Esophagus (tissue), 2 donors: ENCODE data around the gene ATP9B. TPM values are rescaled to one million over a fixed set of nuclear protein-coding genes. Genes with fewer than 3 reads are reported as not detected.
"Not testable (repeated sequence)": the region's sequence is repeated elsewhere in the genome, so short reads cannot be mapped to it uniquely, and the experiment has no call there.

Experiments
- H3K27ac ChIP-seq, 2 donors: one replicate each; pipeline ENCODE4 v1.5.1; 2013; ENCODE audit warnings: low read depth in 2 of 2, mild to moderate bottlenecking in 2 of 2, inconsistent platforms in 1 of 2, low read length in 1 of 2, moderate library complexity in 1 of 2
- H3K27me3 ChIP-seq, 2 donors: one replicate each; pipeline ENCODE4 v1.6.1; 2013; ENCODE audit warnings: low read length in 2 of 2, control low read depth in 1 of 2, mild to moderate bottlenecking in 1 of 2; ENCODE audit not compliant: insufficient read depth in 2 of 2, control insufficient read depth in 1 of 2
- H3K36me3 ChIP-seq, 2 donors: one replicate each; pipeline ENCODE4 v1.6.1; 2013; ENCODE audit warnings: low read length in 1 of 2; ENCODE audit not compliant: control insufficient read depth in 2 of 2, insufficient read depth in 2 of 2
- H3K4me1 ChIP-seq, 2 donors: one replicate each; pipeline ENCODE4 v1.6.1; 2013; ENCODE audit warnings: low read length in 1 of 2; ENCODE audit not compliant: control insufficient read depth in 2 of 2, insufficient read depth in 2 of 2
- H3K4me3 ChIP-seq, 2 donors: one replicate each; pipeline ENCODE4 v1.5.1; 2013; ENCODE audit warnings: low read length in 2 of 2, mild to moderate bottlenecking in 2 of 2, low read depth in 1 of 2, moderate library complexity in 1 of 2
- H3K9me3 ChIP-seq, 2 donors: one replicate each; pipeline ENCODE4 v1.6.1; 2013; ENCODE audit warnings: mild to moderate bottlenecking in 2 of 2, low read depth in 1 of 2, low read length in 1 of 2, moderate library complexity in 1 of 2; ENCODE audit not compliant: control insufficient read depth in 2 of 2, insufficient read depth in 1 of 2
- WGBS, 2 donors: extraction: QIAGEN DNeasy Blood & Tissue Kit; methylation state at CpG; one replicate each; pipeline ENCODE4 v1.1.7; 2013; 5-methylcytosine and 5-hydroxymethylcytosine counted together
- polyA plus RNA-seq, 2 donors: library from polyadenylated mRNA; stranded (reverse); fragments of 200-250 nt; gene quantifications; one replicate each; pipeline ENCODE4 v1.2.3, GENCODE V29; 2013
- donor health status: healthy with polysubstance abuse.
- donor health status: Bipolar disorder and iron deficiency.

ATP9B gene
- polyA plus RNA-seq, 2 donors: 9.6 to 10.5 TPM

DNA sequence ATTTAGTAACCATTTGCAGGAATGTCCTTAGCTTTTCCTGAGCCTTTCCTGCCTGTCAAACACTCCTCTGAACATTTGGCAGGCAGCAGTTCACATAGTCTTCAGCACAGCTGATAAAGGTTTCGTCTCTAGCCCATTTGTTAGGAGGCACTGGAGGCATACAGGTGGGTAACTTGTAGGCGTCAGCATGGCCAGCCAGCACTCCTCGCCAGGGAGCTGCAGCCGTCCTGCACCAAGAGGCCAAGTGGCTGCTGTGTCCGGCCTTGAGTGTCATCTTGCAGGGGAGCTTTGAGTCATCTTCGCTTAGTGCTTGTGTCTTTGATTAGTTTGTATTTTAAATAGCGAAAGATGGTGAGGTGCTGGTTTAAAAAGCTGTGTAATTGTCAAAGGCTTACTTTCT, 206.3 kb downstream of the ATP9B start:
- Histone ChIP-seq H3K36me3 (peaks cover 0 to 8% of the 10 kb centered on the region in 2 donors), H3K9me3 (no peaks in the 10 kb centered on the region), H3K4me1 (no peaks in the 10 kb centered on the region), H3K27me3 (no peaks in the 10 kb centered on the region), H3K27ac (no peak overlapping the region), H3K4me3 (no peak overlapping the region)
- WGBS, 2 donors: 93 to 94% methylated on average over 7 of the region's 7 CpGs

DNA sequence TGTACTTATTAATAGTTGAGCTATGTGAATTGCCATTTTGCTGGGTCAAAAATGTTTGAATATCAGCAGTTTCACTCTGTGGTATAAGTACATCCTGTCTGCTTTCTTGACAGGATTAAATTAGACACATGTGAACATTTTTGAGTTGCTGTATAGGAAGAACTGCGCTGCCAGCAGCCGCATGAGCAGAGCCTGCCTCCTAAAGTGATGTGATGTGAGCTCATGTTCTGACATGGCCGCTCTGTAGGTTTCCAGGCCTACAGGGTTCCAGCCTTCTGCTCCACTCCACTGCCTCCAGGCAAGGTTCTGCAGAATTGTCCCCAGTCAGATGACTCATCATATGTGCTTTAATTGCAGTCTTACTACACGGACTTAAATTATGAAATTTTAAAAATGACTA, 206.8 kb downstream of the ATP9B start:
- Histone ChIP-seq H3K27me3 (no peaks in the 10 kb centered on the region), H3K9me3 (no peaks in the 10 kb centered on the region), H3K36me3 (peaks cover 0 to 8% of the 10 kb centered on the region in 2 donors), H3K4me1 (no peaks in the 10 kb centered on the region), H3K27ac (no peak overlapping the region), H3K4me3 (no peak overlapping the region)
- WGBS, 2 donors: 68 to 73% methylated on average over 4 of the region's 4 CpGs

DNA sequence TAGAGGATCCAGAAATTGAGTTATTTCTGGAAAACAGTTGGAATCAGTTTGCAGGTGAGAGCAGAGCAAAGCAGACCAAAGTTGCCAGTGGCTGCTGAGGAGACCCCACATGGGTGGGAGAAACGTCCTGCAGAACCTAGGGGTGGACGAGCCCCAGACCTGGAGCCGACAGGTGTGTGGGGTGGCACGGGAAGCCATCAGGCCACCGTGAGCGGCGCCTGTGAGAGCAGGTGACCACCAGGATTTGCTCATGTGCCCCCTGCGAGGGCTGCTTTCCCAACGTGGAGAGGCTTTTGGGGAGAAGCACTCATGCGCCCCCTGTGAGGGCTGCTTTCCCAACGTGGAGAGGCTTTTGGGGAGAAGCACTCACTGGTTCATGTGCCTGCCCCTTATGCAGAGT, 209.7 kb downstream of the ATP9B start:
- Histone ChIP-seq H3K36me3 (peaks cover 0 to 8% of the 10 kb centered on the region in 2 donors), H3K4me3 (no peak overlapping the region), H3K4me1 (no peaks in the 10 kb centered on the region), H3K27ac (no peak overlapping the region), H3K27me3 (no peaks in the 10 kb centered on the region), H3K9me3 (no peaks in the 10 kb centered on the region)
- WGBS, 2 donors: 91% methylated on average over 11 of the region's 11 CpGs

DNA sequence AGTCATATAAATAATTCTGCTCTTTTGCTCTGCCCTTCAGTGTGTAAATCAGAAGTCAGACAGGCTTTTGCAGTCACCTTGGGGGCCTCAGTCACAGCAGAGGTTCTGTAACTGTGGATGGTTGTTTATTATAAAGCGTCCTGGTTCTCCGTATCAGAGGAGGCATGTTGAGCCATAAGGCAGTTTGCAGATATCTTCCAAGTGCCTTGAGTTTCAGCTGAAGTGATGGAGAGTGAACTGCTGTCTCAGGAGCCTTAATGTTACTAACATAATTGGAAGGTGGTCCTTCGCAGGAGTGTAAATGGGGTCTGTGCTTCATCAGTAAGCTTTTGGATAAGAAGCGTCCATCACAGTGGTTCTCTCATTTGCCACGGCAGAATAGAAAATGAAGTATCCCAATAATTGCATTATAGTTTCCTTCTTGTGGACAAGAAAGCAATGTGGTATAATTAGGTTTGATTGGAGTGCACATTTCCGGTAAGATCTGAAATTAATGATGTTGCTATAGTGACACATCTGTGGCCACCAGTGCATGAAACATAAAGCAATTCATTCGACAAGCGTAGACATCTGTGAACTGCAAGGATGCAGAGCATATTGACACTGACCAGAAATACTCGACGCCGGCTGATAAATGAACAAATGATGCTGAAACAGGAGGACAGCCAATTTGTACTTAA, 214.1 kb downstream of the ATP9B start:
- Histone ChIP-seq H3K4me1 (no peaks in the 10 kb centered on the region), H3K27me3 (no peaks in the 10 kb centered on the region), H3K36me3 (peaks cover 0 to 5% of the 10 kb centered on the region in 2 donors), H3K9me3 (no peaks in the 10 kb centered on the region), H3K27ac (no peak overlapping the region), H3K4me3 (no peak overlapping the region)
- WGBS, 2 donors: 86 to 87% methylated on average over 11 of the region's 11 CpGs

DNA sequence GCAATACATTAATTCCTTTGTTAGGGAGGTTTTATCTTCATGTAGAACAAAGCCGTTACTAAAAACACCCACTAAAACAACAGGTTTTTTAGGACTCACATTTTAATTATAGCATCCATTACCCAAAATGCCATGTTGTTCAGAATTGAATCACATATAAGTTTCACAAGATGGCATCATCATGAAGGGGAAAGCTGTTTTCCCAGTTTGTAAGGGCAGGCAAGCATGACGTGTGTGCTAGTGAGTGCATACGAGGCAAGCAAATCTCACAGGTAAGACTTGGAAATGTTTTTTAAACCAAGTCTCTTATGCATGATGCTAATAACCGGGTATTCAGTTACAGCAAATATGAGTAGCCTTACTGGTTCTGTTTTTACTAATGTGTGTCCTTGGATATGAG, 214.7 kb downstream of the ATP9B start:
- H3K36me3 ChIP-seq: peaks cover 0 to 3% of the 10 kb centered on the region in 2 donors
- no peak overlapping the region for H3K27ac ChIP-seq
- no peaks in the 10 kb centered on the region for H3K4me1 ChIP-seq
- WGBS, 2 donors: 84 to 85% methylated on average over 4 of the region's 4 CpGs
- H3K4me3 ChIP-seq: no peak overlapping the region
- no peaks in the 10 kb centered on the region for H3K27me3 ChIP-seq
- no peaks in the 10 kb centered on the region for H3K9me3 ChIP-seq

DNA sequence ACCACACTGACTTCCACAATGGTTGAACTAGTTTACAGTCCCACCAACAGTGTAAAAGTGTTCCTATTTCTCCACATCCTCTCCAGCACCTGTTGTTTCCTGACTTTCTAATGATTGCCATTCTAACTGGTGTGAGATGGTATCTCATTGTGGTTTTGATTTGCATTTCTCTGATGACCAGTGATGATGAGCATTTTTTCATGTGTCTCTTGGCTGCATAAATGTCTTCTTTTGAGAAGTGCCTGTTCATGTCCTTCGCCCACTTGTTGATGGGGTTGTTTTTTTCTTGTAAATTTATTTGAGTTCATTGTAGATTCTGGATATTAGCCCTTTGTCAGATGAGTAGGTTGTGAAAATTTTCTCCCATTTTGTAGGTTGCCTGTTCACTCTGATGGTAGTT, 216.0 kb downstream of the ATP9B start:
- not testable (repeated sequence) for H3K36me3 ChIP-seq, H3K27me3 ChIP-seq, H3K27ac ChIP-seq, H3K4me3 ChIP-seq, H3K4me1 ChIP-seq, H3K9me3 ChIP-seq
- 96 to 100% methylated on average over 1 of the region's 1 CpG for WGBS, 2 donors

DNA sequence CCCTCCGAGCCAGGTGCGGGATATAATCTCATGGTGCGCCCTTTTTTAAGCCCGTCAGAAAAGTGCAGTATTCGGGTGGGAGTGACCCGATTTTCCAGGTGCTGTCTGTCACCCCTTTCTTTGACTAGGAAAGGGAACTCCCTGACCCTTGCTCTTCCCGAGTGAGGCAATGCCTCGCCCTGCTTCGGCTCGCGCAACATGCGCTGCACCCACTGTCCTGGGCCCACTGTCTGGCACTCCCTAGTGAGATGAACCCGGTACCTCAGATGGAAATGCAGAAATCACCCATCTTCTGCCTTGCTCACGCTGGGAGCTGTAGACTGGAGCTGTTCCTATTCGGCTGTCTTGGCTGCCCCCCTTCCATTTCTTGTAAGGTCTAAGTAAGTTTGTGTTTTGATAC, 221.2 kb downstream of the ATP9B start:
- not testable (repeated sequence) for H3K27ac ChIP-seq, H3K9me3 ChIP-seq, H3K27me3 ChIP-seq, H3K4me1 ChIP-seq, H3K4me3 ChIP-seq, H3K36me3 ChIP-seq
- WGBS, 2 donors: 96 to 97% methylated on average over 15 of the region's 15 CpGs

DNA sequence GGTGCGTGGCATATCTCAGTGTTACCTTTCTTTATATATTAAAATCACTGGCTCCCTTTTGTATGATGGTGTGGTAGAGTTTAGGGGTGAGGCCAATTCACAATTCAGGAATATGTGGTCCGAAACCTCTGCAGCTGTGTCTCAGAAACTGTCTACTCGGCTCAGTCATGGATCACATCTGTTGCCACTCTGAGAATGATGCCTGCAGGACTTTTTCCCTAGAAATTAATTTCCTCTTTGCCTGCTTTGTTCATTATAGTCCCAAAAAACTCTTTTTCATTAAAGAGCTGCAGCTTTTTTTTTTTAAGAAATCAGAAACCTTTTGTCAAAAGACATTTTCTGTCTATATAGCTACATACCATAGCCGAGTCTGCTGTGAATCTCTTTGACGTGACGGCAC, 221.7 kb downstream of the ATP9B start:
- H3K27ac ChIP-seq: no peak overlapping the region
- no peak overlapping the region for H3K4me3 ChIP-seq
- no peaks in the 10 kb centered on the region for H3K9me3 ChIP-seq
- H3K36me3 ChIP-seq: peaks cover 0 to under 1% of the 10 kb centered on the region in 2 donors
- no peaks in the 10 kb centered on the region for H3K27me3 ChIP-seq
- 95 to 97% methylated on average over 6 of the region's 6 CpGs for WGBS, 2 donors
- H3K4me1 ChIP-seq: no peaks in the 10 kb centered on the region

DNA sequence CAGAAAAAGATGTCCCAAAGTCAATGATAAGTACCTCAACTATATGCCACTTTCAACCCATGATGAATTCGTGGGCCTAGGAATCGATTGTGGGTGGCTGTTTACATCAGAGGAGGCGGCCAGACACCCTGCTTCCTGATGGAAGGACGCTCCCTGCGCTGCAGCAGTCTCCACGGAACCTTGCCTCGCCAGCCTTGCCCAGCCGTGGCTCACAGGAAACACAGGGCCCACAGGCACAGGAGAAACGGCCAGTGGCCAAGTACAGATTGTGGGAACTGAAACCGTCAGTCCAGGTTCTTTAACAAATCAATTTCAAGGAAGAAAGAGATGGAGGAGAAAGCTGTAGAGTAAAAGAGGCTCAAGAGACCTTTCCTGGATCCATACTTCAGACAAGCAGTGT, 225.0 kb downstream of the ATP9B start:
- H3K27ac ChIP-seq: no peak overlapping the region
- H3K4me1 ChIP-seq: no peaks in the 10 kb centered on the region
- no peak overlapping the region for H3K4me3 ChIP-seq
- H3K27me3 ChIP-seq: no peaks in the 10 kb centered on the region
- H3K36me3 ChIP-seq: peaks cover 0 to 2% of the 10 kb centered on the region in 2 donors
- no peaks in the 10 kb centered on the region for H3K9me3 ChIP-seq
- WGBS, 2 donors: 87 to 89% methylated on average over 10 of the region's 10 CpGs

DNA sequence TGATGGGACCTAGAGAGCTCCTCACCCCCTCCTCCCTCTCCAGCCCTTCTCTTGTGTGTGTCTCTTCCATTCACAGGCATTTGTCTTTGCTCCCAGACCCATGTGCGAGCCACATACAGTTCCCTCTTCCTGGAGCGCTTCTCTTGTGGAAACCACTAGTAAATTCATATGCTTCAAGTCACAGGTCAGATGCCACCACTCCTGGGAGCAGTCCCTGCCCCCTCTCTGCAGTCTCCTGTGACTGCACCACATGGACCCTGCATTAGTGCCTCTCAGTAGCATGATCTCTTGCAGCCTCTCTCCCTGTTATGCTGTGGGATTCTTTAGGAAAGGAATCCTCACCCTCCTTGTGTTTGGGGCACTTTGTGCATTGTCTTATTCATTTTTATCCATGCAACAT, 230.1 kb downstream of the ATP9B start:
- peaks cover 0 to 2% of the 10 kb centered on the region in 2 donors for H3K36me3 ChIP-seq
- WGBS, 2 donors: 95 to 98% methylated on average over 2 of the region's 2 CpGs

More for the DNA sequence above, 230.1 kb downstream of the ATP9B start:
- H3K27ac ChIP-seq: no peak overlapping the region
- H3K9me3 ChIP-seq: no peaks in the 10 kb centered on the region
- no peaks in the 10 kb centered on the region for H3K27me3 ChIP-seq
- no peak overlapping the region for H3K4me3 ChIP-seq
- no peaks in the 10 kb centered on the region for H3K4me1 ChIP-seq
